SK-N-SH (cell line): ENCODE measurements around the gene BCAR3.

Experiments
- CHD2 ChIP-seq: fragments of 150-350 bp; IDR thresholded peaks from 2 replicates; pipeline ENCODE4 v1.6.1; 2018; ENCODE audit warnings: low read length; ENCODE audit not compliant: partially characterized antibody
- EP300 ChIP-seq, 2 experiments: IDR thresholded peaks; 2 replicates each; pipeline versions ENCODE4 v1.4.0 to v1.6.1; 2012; ENCODE audit warnings: borderline replicate concordance in 1 of 2, low read depth in 1 of 2, low read length in 1 of 2
- GABPA ChIP-seq: IDR thresholded peaks from 2 replicates; pipeline ENCODE4 v1.4.0; 2012; ENCODE audit warnings: low read depth, mild to moderate bottlenecking
- JUND ChIP-seq: IDR thresholded peaks from 2 replicates; pipeline ENCODE4 v1.4.0; 2012
- MAX ChIP-seq: IDR thresholded peaks from 2 replicates; pipeline ENCODE4 v1.4.0; 2012; ENCODE audit warnings: low read depth
- NRF1 ChIP-seq: IDR thresholded peaks from 2 replicates; pipeline ENCODE4 v1.6.1; 2012; ENCODE audit warnings: low read depth, mild to moderate bottlenecking, low read length
- POLR2AphosphoS5 ChIP-seq: IDR thresholded peaks from 2 replicates; pipeline ENCODE4 v1.6.1; 2012; ENCODE audit warnings: low read depth, low read length
- RCOR1 ChIP-seq: fragments of 150-350 bp; IDR thresholded peaks from 2 replicates; pipeline ENCODE4 v1.6.1; 2017; ENCODE audit warnings: antibody characterized with exemption, low read length
- REST ChIP-seq: IDR thresholded peaks from 2 replicates; pipeline ENCODE4 v1.6.1; 2012; ENCODE audit warnings: mild to moderate bottlenecking, low read depth, low read length, moderate library complexity
- TAF1 ChIP-seq: IDR thresholded peaks from 2 replicates; pipeline ENCODE4 v1.6.1; 2012; ENCODE audit warnings: low read depth, mild to moderate bottlenecking, low read length, moderate library complexity, borderline replicate concordance
- YY1 ChIP-seq: IDR thresholded peaks from 2 replicates; pipeline ENCODE4 v1.4.0; 2012; ENCODE audit warnings: low read depth, mild to moderate bottlenecking
- TF ChIP-seq, protein P1 (sequence below): fragments of 200-600 bp; sonication (generic); IDR thresholded peaks from 2 replicates; pipeline ENCODE4 v1.6.1; 2017; ENCODE audit warnings: antibody characterized with exemption, mild to moderate bottlenecking, moderate library complexity
- TF ChIP-seq, protein P2 (sequence below): IDR thresholded peaks from 2 replicates; pipeline ENCODE4 v1.4.0; 2012; ENCODE audit warnings: low read depth, borderline replicate concordance

DNA sequence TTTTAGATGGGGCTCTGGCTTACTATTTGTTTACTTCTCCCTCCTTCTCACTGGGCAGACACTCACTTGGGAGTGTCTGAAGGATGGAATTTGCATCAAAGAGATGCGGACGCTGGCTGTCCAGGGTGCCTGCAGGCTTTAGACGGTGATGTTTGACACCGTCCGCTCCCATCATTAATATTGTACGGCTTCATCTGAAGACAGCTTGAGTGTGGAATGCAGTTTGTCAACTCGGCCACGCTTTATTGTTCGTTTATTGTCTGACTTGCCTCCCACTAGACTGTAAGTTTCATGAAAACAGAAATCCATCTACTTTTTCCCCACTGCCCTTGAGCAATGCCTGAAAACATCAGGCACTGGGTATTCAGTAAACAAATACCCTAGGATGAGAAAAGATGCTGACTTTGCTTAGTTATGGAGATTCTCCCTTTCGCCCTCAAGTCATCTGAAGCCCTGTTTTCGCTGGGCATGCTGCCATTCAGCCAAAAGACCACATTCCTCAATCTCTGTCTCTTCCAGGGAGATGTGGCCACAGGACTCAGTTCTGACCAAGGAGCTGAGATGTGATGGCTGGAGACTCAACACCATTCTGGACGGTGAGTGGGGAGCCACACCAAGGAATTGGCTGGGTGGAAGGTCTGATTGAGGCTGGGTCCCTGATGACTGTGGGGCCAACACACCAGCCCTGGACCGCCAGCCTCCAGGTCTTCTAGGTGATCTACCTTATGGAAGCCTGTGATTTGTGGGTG, 87.6 kb downstream of the BCAR3 start:
- TF ChIP-seq TAF1: no peak
- TF ChIP-seq, protein P1, sequence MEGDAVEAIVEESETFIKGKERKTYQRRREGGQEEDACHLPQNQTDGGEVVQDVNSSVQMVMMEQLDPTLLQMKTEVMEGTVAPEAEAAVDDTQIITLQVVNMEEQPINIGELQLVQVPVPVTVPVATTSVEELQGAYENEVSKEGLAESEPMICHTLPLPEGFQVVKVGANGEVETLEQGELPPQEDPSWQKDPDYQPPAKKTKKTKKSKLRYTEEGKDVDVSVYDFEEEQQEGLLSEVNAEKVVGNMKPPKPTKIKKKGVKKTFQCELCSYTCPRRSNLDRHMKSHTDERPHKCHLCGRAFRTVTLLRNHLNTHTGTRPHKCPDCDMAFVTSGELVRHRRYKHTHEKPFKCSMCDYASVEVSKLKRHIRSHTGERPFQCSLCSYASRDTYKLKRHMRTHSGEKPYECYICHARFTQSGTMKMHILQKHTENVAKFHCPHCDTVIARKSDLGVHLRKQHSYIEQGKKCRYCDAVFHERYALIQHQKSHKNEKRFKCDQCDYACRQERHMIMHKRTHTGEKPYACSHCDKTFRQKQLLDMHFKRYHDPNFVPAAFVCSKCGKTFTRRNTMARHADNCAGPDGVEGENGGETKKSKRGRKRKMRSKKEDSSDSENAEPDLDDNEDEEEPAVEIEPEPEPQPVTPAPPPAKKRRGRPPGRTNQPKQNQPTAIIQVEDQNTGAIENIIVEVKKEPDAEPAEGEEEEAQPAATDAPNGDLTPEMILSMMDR: no peak
- TF ChIP-seq REST: no peak
- no peak for TF ChIP-seq POLR2AphosphoS5
- no peak for TF ChIP-seq MAX
- no peak for TF ChIP-seq JUND
- no peak for TF ChIP-seq YY1
- TF ChIP-seq RCOR1: no peak
- no peak for TF ChIP-seq NRF1
- TF ChIP-seq CHD2: no peak
- TF ChIP-seq, protein P2, sequence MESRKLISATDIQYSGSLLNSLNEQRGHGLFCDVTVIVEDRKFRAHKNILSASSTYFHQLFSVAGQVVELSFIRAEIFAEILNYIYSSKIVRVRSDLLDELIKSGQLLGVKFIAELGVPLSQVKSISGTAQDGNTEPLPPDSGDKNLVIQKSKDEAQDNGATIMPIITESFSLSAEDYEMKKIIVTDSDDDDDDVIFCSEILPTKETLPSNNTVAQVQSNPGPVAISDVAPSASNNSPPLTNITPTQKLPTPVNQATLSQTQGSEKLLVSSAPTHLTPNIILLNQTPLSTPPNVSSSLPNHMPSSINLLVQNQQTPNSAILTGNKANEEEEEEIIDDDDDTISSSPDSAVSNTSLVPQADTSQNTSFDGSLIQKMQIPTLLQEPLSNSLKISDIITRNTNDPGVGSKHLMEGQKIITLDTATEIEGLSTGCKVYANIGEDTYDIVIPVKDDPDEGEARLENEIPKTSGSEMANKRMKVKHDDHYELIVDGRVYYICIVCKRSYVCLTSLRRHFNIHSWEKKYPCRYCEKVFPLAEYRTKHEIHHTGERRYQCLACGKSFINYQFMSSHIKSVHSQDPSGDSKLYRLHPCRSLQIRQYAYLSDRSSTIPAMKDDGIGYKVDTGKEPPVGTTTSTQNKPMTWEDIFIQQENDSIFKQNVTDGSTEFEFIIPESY: no peak
- TF ChIP-seq GABPA: no peak
- TF ChIP-seq EP300 (IDR thresholded peaks at IDR 0.05; ENCODE audit: borderline replicate concordance in 1 of 2, low read depth in 1 of 2, low read length in 1 of 2): no peak
